AG09309 (cell line): ENCODE measurements around the gene BRIP1.

ENCODE experiments used
- DNase-seq: peaks from one replicate; pipeline ENCODE4 v3.0.0-alpha.2; 2010; ENCODE audit warnings: low read depth
- H3K4me3 ChIP-seq: 2 replicates; pipeline ENCODE4 v1.5.1; 2011; ENCODE audit warnings: mild to moderate bottlenecking, low read depth, low read length, moderate library complexity; ENCODE audit not compliant: control insufficient read depth
- CTCF ChIP-seq: IDR thresholded peaks from 2 replicates; pipeline ENCODE4 v1.5.1; 2011; ENCODE audit warnings: mild to moderate bottlenecking, low read depth, low read length, inconsistent platforms; ENCODE audit not compliant: insufficient read depth, control insufficient read depth; ENCODE audit errors: missing control alignments

BRIP1 gene

DNA sequence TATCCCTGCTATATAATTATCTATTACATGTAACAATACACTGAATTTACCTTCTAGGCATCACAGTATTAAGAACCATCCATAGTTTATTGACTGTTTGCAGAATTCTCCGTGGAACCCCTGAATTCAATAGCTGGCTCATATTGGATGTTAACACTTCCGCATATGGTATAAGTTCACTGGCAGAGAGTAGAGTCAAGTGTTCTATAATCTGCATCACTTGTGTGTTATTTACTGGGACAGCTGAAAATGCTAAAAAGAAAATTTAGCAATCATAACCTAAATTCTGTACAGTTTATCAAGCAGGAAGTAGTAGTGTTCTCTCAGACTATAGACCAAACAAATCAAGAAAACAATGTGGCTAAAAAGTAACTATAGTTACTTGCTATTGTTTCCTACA is 14.5 kb upstream of the BRIP1 start:
- TF ChIP-seq CTCF, result no peak
- DNase-seq, result no peak
- H3K4me3 ChIP-seq, result no peak overlapping the region

- no peak for TF ChIP-seq CTCF
- no peak overlapping the region for H3K4me3 ChIP-seq
- no peak for DNase-seq
Observed at GRCh38 chr17:61875804-61876203, 12.5 kb upstream of the BRIP1 start.

- H3K4me3 ChIP-seq, result no peak overlapping the region
- no peak for DNase-seq
- TF ChIP-seq CTCF, result no peak
Observed at GRCh38 chr17:61875285-61875684, 12.0 kb upstream of the BRIP1 start.

DNA sequence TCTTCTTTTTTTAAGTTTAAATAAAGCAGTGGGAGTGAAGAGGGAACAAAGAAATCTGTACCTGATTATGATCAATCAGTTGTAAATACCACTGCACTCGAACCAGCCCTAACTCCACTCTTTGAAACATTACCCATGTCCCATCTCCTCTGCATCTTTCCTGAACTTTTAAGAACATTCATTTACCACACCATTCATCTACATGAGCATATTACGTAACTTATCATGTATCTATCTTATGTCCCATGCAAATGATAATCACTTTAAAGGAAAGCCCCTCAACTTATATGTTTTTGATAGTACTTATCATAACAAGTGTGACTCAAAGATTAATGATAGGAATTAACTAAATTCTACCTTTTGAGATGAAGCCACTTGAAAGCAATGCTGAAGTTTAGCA is 10.7 kb upstream of the BRIP1 start:
- DNase-seq, result no peak
- H3K4me3 ChIP-seq, result no peak overlapping the region
- no peak for TF ChIP-seq CTCF

DNA sequence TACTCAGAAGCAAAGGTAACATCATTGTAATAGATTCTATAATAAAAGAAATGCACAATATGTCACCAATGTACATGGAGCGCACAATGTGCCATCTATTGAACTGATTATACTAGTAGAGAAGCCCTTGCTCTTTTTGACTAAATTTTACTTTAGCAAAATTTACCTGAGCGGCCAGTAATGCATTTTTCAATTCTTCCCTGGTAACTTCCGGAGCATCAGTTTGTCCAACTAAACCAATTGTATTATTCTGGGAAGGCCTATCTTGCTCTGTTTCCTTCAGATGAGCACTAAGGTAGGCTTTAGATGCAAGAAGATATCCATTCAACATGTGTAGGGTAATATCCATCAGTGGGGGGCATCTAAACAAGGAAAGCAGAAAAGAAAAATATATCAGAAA is 8.8 kb upstream of the BRIP1 start:
- H3K4me3 ChIP-seq, result no peak overlapping the region
- TF ChIP-seq CTCF, result no peak

GRCh38 chr17:61869138-61869537 is 5.8 kb upstream of the BRIP1 start:
- no peak overlapping the region for H3K4me3 ChIP-seq
- no peak for DNase-seq
- TF ChIP-seq CTCF, result no peak

More for the DNA sequence above, 8.8 kb upstream of the BRIP1 start:
- no peak for DNase-seq

GRCh38 chr17:61868074-61868473 is 4.7 kb upstream of the BRIP1 start:
- no peak for DNase-seq
- H3K4me3 ChIP-seq, result no peak overlapping the region
- TF ChIP-seq CTCF, result no peak
